Measurements from ENCODE around the gene ARMC7. TPM values are rescaled to one million over a fixed set of nuclear protein-coding genes. Genes with fewer than 3 reads are reported as not detected.

The ARMC7 gene
- total and polyA plus RNA-seq, 2 of the 13 experiments (the other 11 are each of a cell fraction or from before 2014, with no cell fraction given), result 3.9 to 4.2 TPM

DNA sequence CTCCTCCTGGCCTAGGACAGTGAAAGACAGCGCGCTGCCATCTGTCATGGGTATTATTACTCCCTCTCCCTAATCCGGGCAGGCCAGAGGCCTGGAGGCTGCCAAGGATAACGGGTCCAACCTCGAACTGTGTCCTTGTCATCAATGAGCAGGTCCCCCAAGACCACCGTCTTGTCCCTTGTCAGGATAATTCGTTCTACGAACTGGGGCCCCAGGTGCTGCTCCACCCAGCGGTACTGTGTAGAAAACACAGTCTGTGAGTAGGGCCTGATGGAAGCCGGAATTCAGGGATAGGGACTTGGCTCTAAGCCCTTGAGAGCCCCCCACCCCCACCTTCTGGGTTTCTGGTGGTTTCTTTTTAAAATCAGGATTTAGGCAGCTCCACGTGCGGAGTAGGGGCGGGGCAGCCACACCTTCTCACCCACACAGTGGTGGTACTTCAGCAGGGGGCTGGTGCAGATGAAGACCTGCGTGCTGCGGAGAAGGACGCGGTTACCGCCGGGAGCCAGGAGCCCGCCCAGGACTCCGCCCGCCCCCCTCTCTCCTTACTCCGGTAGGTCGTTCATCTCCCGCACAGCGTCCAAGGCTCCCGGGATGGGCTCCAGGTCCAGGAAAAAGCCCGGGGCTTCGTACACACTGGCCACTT lies 21.0 kb downstream of the ARMC7 start (continued):
- TF ChIP-seq SKI (IDR thresholded peaks at IDR 0.05; ENCODE audit: partially characterized antibody) (peak; percentile 12), KDM2A (CRISPR knock-in tag; IDR thresholded peaks at IDR 0.05; ENCODE audit: borderline replicate concordance, low read depth) (no peak; the same call in 1 of the 2 replicates), ZNF143 (CRISPR knock-in tag; IDR thresholded peaks at IDR 0.05) (0 out of 2 replicates have a peak, but pooled peaks have one; percentile 4), ZIK1 (CRISPR knock-in tag; IDR thresholded peaks at IDR 0.05; ENCODE audit: borderline replicate concordance, low read depth) (no peak), ZNF644 (CRISPR knock-in tag; IDR thresholded peaks at IDR 0.05; ENCODE audit: low read depth) (no peak), SSRP1 (CRISPR knock-in tag; IDR thresholded peaks at IDR 0.05) (no peak), ZNF589 (CRISPR knock-in tag; conservative IDR thresholded peaks at IDR 0.05) (no peak), IRX3 (CRISPR knock-in tag; IDR thresholded peaks at IDR 0.05; ENCODE audit: borderline replicate concordance, low read depth) (no peak), ETV6 (CRISPR knock-in tag; conservative IDR thresholded peaks at IDR 0.05) (no peak), TEAD2 (CRISPR knock-in tag; IDR thresholded peaks at IDR 0.05) (no peak), ZNF672 (CRISPR knock-in tag; IDR thresholded peaks at IDR 0.05) (no peak), MAFF (IDR thresholded peaks at IDR 0.05; ENCODE audit: low read depth, low read length) (no peak), SMAD1 (CRISPR knock-in tag; IDR thresholded peaks at IDR 0.05; ENCODE audit: borderline replicate concordance, low read depth) (no peak; the same call in 1 of the 2 replicates), HIVEP1 (CRISPR knock-in tag; IDR thresholded peaks at IDR 0.05) (no peak; the same call in 1 of the 2 replicates), ZNF335 (CRISPR knock-in tag; IDR thresholded peaks at IDR 0.05) (peak; percentile 16; the same call in 1 of the 2 replicates), ELF3 (CRISPR knock-in tag; IDR thresholded peaks at IDR 0.05) (no peak), TBX3 (IDR thresholded peaks at IDR 0.05; ENCODE audit: borderline replicate concordance) (no peak), JARID2 (CRISPR knock-in tag; IDR thresholded peaks at IDR 0.05; ENCODE audit: insufficient replicate concordance) (no peak), CREB1 (IDR thresholded peaks at IDR 0.05) (no peak), CREB1 (CRISPR knock-in tag; IDR thresholded peaks at IDR 0.05) (no peak), ZNF616 (CRISPR knock-in tag; IDR thresholded peaks at IDR 0.05; ENCODE audit: low read depth) (no peak), KAT8 (CRISPR knock-in tag; IDR thresholded peaks at IDR 0.05) (no peak; the same call in 1 of the 2 replicates), ZNF556 (CRISPR knock-in tag; IDR thresholded peaks at IDR 0.05; ENCODE audit: borderline replicate concordance) (no peak)
- TF ChIP-seq, protein P1, sequence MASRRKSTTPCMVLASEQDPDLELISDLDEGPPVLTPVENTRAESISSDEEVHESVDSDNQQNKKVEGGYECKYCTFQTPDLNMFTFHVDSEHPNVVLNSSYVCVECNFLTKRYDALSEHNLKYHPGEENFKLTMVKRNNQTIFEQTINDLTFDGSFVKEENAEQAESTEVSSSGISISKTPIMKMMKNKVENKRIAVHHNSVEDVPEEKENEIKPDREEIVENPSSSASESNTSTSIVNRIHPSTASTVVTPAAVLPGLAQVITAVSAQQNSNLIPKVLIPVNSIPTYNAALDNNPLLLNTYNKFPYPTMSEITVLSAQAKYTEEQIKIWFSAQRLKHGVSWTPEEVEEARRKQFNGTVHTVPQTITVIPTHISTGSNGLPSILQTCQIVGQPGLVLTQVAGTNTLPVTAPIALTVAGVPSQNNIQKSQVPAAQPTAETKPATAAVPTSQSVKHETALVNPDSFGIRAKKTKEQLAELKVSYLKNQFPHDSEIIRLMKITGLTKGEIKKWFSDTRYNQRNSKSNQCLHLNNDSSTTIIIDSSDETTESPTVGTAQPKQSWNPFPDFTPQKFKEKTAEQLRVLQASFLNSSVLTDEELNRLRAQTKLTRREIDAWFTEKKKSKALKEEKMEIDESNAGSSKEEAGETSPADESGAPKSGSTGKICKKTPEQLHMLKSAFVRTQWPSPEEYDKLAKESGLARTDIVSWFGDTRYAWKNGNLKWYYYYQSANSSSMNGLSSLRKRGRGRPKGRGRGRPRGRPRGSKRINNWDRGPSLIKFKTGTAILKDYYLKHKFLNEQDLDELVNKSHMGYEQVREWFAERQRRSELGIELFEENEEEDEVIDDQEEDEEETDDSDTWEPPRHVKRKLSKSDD (CRISPR knock-in tag; IDR thresholded peaks at IDR 0.05; ENCODE audit: low read depth), result no peak
- TF ChIP-seq, protein P2, sequence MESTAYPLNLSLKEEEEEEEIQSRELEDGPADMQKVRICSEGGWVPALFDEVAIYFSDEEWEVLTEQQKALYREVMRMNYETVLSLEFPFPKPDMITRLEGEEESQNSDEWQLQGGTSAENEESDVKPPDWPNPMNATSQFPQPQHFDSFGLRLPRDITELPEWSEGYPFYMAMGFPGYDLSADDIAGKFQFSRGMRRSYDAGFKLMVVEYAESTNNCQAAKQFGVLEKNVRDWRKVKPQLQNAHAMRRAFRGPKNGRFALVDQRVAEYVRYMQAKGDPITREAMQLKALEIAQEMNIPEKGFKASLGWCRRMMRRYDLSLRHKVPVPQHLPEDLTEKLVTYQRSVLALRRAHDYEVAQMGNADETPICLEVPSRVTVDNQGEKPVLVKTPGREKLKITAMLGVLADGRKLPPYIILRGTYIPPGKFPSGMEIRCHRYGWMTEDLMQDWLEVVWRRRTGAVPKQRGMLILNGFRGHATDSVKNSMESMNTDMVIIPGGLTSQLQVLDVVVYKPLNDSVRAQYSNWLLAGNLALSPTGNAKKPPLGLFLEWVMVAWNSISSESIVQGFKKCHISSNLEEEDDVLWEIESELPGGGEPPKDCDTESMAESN (CRISPR knock-in tag; conservative IDR thresholded peaks at IDR 0.05), result no peak
